Iris pigment epithelial cell (primary cell): ENCODE data around the gene ZNF511.

ENCODE experiments used
- DNase-seq: peaks from one replicate; pipeline ENCODE4 v3.0.0-alpha.2; 2011; ENCODE audit warnings: low read depth

The ZNF511 gene

GRCh38 chr10:133292919-133293809 is 15.6 kb upstream of the ZNF511 start:
- peak; percentile 73 for DNase-seq

- no peak for DNase-seq
Measured at GRCh38 chr10:133293810-133294119, 14.9 kb upstream of the ZNF511 start.

GRCh38 chr10:133294189-133294588 is 14.5 kb upstream of the ZNF511 start:
- no peak for DNase-seq

- DNase-seq, result no peak
Measured at GRCh38 chr10:133295426-133296320, 13.0 kb upstream of the ZNF511 start.

- no peak for DNase-seq
Measured at GRCh38 chr10:133297504-133297903, 11.2 kb upstream of the ZNF511 start.

GRCh38 chr10:133298466-133298865 is 10.2 kb upstream of the ZNF511 start:
- DNase-seq, result no peak

GRCh38 chr10:133299224-133299623 is 9.5 kb upstream of the ZNF511 start:
- no peak for DNase-seq

- no peak for DNase-seq
Measured at GRCh38 chr10:133299738-133300137, 9.0 kb upstream of the ZNF511 start.

GRCh38 chr10:133302230-133302629 is 6.5 kb upstream of the ZNF511 start:
- no peak for DNase-seq

GRCh38 chr10:133303206-133303605 is 5.5 kb upstream of the ZNF511 start:
- DNase-seq, result no peak

GRCh38 chr10:133306097-133306476 is 2.6 kb upstream of the ZNF511 start:
- no peak for DNase-seq

GRCh38 chr10:133306941-133307379 is 1.8 kb upstream of the ZNF511 start:
- no peak for DNase-seq

GRCh38 chr10:133307776-133308420 is 816 bp upstream of the ZNF511 start:
- DNase-seq, result peak; percentile 71

- DNase-seq, result peak; percentile 92
Measured at GRCh38 chr10:133309100-133309719, 496 bp downstream of the ZNF511 start.

- DNase-seq, result no peak
Measured at GRCh38 chr10:133309720-133310398, 1.1 kb downstream of the ZNF511 start.

GRCh38 chr10:133310399-133310755 is 1.7 kb downstream of the ZNF511 start:
- DNase-seq, result no peak

GRCh38 chr10:133310789-133311188 is 2.1 kb downstream of the ZNF511 start:
- DNase-seq, result no peak

GRCh38 chr10:133311570-133311969 is 2.9 kb downstream of the ZNF511 start:
- no peak for DNase-seq

GRCh38 chr10:133312016-133312768 is 3.5 kb downstream of the ZNF511 start:
- no peak for DNase-seq

- DNase-seq, result no peak
Measured at GRCh38 chr10:133312769-133313145, 4.0 kb downstream of the ZNF511 start.

GRCh38 chr10:133313192-133313591 is 4.5 kb downstream of the ZNF511 start:
- no peak for DNase-seq
